Measurements from ENCODE around the gene GLB1L3. TPM values are rescaled to one million over a fixed set of nuclear protein-coding genes. Genes with fewer than 3 reads are reported as not detected.
A peak's percentile ranks its signal among the peaks of the same experiment; 100 is the strongest.

The GLB1L3 gene
- total and polyA plus RNA-seq, 2 donors (not counting 3 experiments of a cell fraction or from before 2014, with no cell fraction given) = not detected

- Histone ChIP-seq H4K20me1 (replicated peaks; ENCODE audit: control insufficient read depth, extremely low read depth, insufficient read depth, low read length) (no peaks in the 10 kb centered on the region), H3K4me2 (ENCODE audit: insufficient read depth, low read length) (no peak overlapping the region), H3K27me3 (ENCODE audit: control insufficient read depth in 2 of 2, insufficient read depth in 2 of 2, low read length in 2 of 2) (peaks cover 42 to 56% of the 10 kb centered on the region in 2 experiments), H3K36me3 (ENCODE audit: control insufficient read depth in 2 of 2, extremely low read depth in 1 of 2, insufficient read depth in 2 of 2, low read length in 2 of 2) (no peaks in the 10 kb centered on the region), H3K27ac (ENCODE audit: insufficient read depth, low read depth, low read length) (no peak overlapping the region), H3K9me3 (replicated peaks; ENCODE audit: control insufficient read depth, insufficient read depth, low read length) (no peaks in the 10 kb centered on the region), H3K9ac (replicated peaks; ENCODE audit: extremely low read depth, insufficient read depth, low read length) (no peak overlapping the region), H3K4me3 (replicated peaks in 1 of 3; ENCODE audit: insufficient read depth in 1 of 3, low read depth in 1 of 3, low read length in 3 of 3) (no peak overlapping the region), H3K79me2 (ENCODE audit: control insufficient read depth, insufficient read depth, low read length) (no peaks in the 10 kb centered on the region), H3K9me1 (replicated peaks; ENCODE audit: control insufficient read depth, extremely low read depth, insufficient read depth, low read length) (no peaks in the 10 kb centered on the region), H3K4me1 (ENCODE audit: control insufficient read depth, extremely low read depth, insufficient read depth, low read length) (peaks cover 2% of the 10 kb centered on the region), H2AFZ (ENCODE audit: low read depth, low read length) (no peak overlapping the region)
- intact Hi-C loops (cut with micrococcal nuclease) = loop anchor here (1.0 kb wide), 1 partner anchor 18 kb away; no protein-coding TSS in a partner anchor
- TF ChIP-seq POLR2A (IDR thresholded peaks at IDR 0.05; ENCODE audit: low read depth, low read length) (no peak), MYC (IDR thresholded peaks at IDR 0.05; ENCODE audit: low read depth, low read length) (no peak), POLR2AphosphoS5 (IDR thresholded peaks at IDR 0.05; ENCODE audit: insufficient read depth, low read depth, low read length) (no peak), GATA2 (IDR thresholded peaks at IDR 0.05; ENCODE audit: insufficient read depth, insufficient read length, low read depth, low read length) (no peak), MAX (IDR thresholded peaks at IDR 0.05; ENCODE audit: insufficient read depth, insufficient read length) (no peak), CTCF (IDR thresholded peaks at IDR 0.05; ENCODE audit: extremely low read depth in 1 of 2, insufficient read depth in 1 of 2, low read depth in 1 of 2, low read length in 2 of 2) (no peak), FOS (IDR thresholded peaks at IDR 0.05; ENCODE audit: borderline replicate concordance, insufficient read depth, low read length) (no peak), JUN (IDR thresholded peaks at IDR 0.05; ENCODE audit: borderline replicate concordance, insufficient read depth, insufficient read length, low read depth) (no peak), EZH2 (IDR thresholded peaks at IDR 0.05; ENCODE audit: borderline replicate concordance, low read depth, low read length, severe bottlenecking) (no peak)
- no TSS peak for BruUV-seq (replicated peaks)
- POLR2A ChIA-PET = no interaction called here
- dilution Hi-C loops (cut with MboI; ENCODE audit: extremely low pct_ligation_motif_present, low sequenced_read_pairs) = no loop called here
- FAIRE-seq = peak; percentile 12
- no peak for DNase-seq (ENCODE audit: low read depth, low spot score)
- CTCF ChIA-PET = interaction anchor here (1.6 to 1.9 kb wide), 2 partner anchors 10 to 11 kb away, joined by 4 to 6 read pairs; no protein-coding TSS in a partner anchor
These were observed 3.5 kb upstream of the GLB1L3 start for GRCh38 chr11:134272381-134273316.
